ENCODE data around the gene SNX33.
"Not testable (repeated sequence)": the region's sequence is repeated elsewhere in the genome, so short reads cannot be mapped to it uniquely, and the experiment has no call there.

Gene SNX33

GRCh38 chr15:75678324-75678690 is 30.6 kb downstream of the SNX33 start:
- H3K36me3 ChIP-seq (ENCODE audit: control insufficient read depth, insufficient read depth, low read length); H3K9ac ChIP-seq (ENCODE audit: low read depth, low read length); H3K4me3 ChIP-seq (ENCODE audit: low read depth, low read length); H3K27ac ChIP-seq (ENCODE audit: low read depth, low read length); H3K27me3 ChIP-seq (ENCODE audit: control insufficient read depth, insufficient read depth, low read length); H3K9me3 ChIP-seq (ENCODE audit: control insufficient read depth, insufficient read depth, low read length); H3K4me1 ChIP-seq (ENCODE audit: control insufficient read depth, insufficient read depth, low read length): not testable (repeated sequence)

GRCh38 chr15:75680007-75680789 is 32.5 kb downstream of the SNX33 start:
- no peak overlapping the region for H3K4me3 ChIP-seq (ENCODE audit: low read depth, low read length)
- peaks cover 3% of the 10 kb centered on the region; the same call in 1 of the 2 replicates for H3K4me1 ChIP-seq (ENCODE audit: control insufficient read depth, insufficient read depth, low read length)
- H3K9ac ChIP-seq (ENCODE audit: low read depth, low read length): no peak overlapping the region
- no peaks in the 10 kb centered on the region for H3K9me3 ChIP-seq (ENCODE audit: control insufficient read depth, insufficient read depth, low read length)
- H3K27me3 ChIP-seq (ENCODE audit: control insufficient read depth, insufficient read depth, low read length): no peaks in the 10 kb centered on the region
- no peaks in the 10 kb centered on the region for H3K36me3 ChIP-seq (ENCODE audit: control insufficient read depth, insufficient read depth, low read length)
- H3K27ac ChIP-seq (ENCODE audit: low read depth, low read length): no peak overlapping the region

- Histone ChIP-seq H3K4me1 (ENCODE audit: control insufficient read depth, insufficient read depth, low read length) (peaks cover 3% of the 10 kb centered on the region; the same call in 1 of the 2 replicates), H3K27ac (ENCODE audit: low read depth, low read length) (no peak overlapping the region), H3K9me3 (ENCODE audit: control insufficient read depth, insufficient read depth, low read length) (no peaks in the 10 kb centered on the region), H3K9ac (ENCODE audit: low read depth, low read length) (no peak overlapping the region), H3K36me3 (ENCODE audit: control insufficient read depth, insufficient read depth, low read length) (no peaks in the 10 kb centered on the region), H3K4me3 (ENCODE audit: low read depth, low read length) (no peak overlapping the region), H3K27me3 (ENCODE audit: control insufficient read depth, insufficient read depth, low read length) (no peaks in the 10 kb centered on the region)
These were observed 34.7 kb downstream of the SNX33 start for GRCh38 chr15:75682181-75683135.

- not testable (repeated sequence) for H3K27ac ChIP-seq (ENCODE audit: low read depth, low read length); H3K4me3 ChIP-seq (ENCODE audit: low read depth, low read length); H3K27me3 ChIP-seq (ENCODE audit: control insufficient read depth, insufficient read depth, low read length); H3K4me1 ChIP-seq (ENCODE audit: control insufficient read depth, insufficient read depth, low read length); H3K9ac ChIP-seq (ENCODE audit: low read depth, low read length); H3K9me3 ChIP-seq (ENCODE audit: control insufficient read depth, insufficient read depth, low read length); H3K36me3 ChIP-seq (ENCODE audit: control insufficient read depth, insufficient read depth, low read length)
These were observed 36.1 kb downstream of the SNX33 start for GRCh38 chr15:75683646-75684312.

- Histone ChIP-seq H3K4me1 (ENCODE audit: control insufficient read depth, insufficient read depth, low read length) (peaks cover 3% of the 10 kb centered on the region; the same call in 1 of the 2 replicates), H3K9ac (ENCODE audit: low read depth, low read length) (no peak overlapping the region), H3K9me3 (ENCODE audit: control insufficient read depth, insufficient read depth, low read length) (no peaks in the 10 kb centered on the region), H3K4me3 (ENCODE audit: low read depth, low read length) (no peak overlapping the region), H3K27ac (ENCODE audit: low read depth, low read length) (no peak overlapping the region), H3K36me3 (ENCODE audit: control insufficient read depth, insufficient read depth, low read length) (no peaks in the 10 kb centered on the region), H3K27me3 (ENCODE audit: control insufficient read depth, insufficient read depth, low read length) (no peaks in the 10 kb centered on the region)
These were observed 36.9 kb downstream of the SNX33 start for GRCh38 chr15:75684648-75685047.

- Histone ChIP-seq H3K9ac (ENCODE audit: low read depth, low read length) (no peak overlapping the region), H3K27me3 (ENCODE audit: control insufficient read depth, insufficient read depth, low read length) (no peaks in the 10 kb centered on the region), H3K27ac (ENCODE audit: low read depth, low read length) (no peak overlapping the region), H3K9me3 (ENCODE audit: control insufficient read depth, insufficient read depth, low read length) (no peaks in the 10 kb centered on the region), H3K36me3 (ENCODE audit: control insufficient read depth, insufficient read depth, low read length) (no peaks in the 10 kb centered on the region), H3K4me3 (ENCODE audit: low read depth, low read length) (no peak overlapping the region), H3K4me1 (ENCODE audit: control insufficient read depth, insufficient read depth, low read length) (peaks cover 3% of the 10 kb centered on the region; the same call in 1 of the 2 replicates)
These were observed 37.5 kb downstream of the SNX33 start for GRCh38 chr15:75685195-75685594.

GRCh38 chr15:75686212-75686642 is 38.5 kb downstream of the SNX33 start:
- not testable (repeated sequence) for H3K4me1 ChIP-seq (ENCODE audit: control insufficient read depth, insufficient read depth, low read length); H3K36me3 ChIP-seq (ENCODE audit: control insufficient read depth, insufficient read depth, low read length); H3K4me3 ChIP-seq (ENCODE audit: low read depth, low read length); H3K27me3 ChIP-seq (ENCODE audit: control insufficient read depth, insufficient read depth, low read length); H3K9ac ChIP-seq (ENCODE audit: low read depth, low read length); H3K9me3 ChIP-seq (ENCODE audit: control insufficient read depth, insufficient read depth, low read length); H3K27ac ChIP-seq (ENCODE audit: low read depth, low read length)

GRCh38 chr15:75687486-75688277 is 40.0 kb downstream of the SNX33 start:
- H3K36me3 ChIP-seq (ENCODE audit: control insufficient read depth, insufficient read depth, low read length): no peaks in the 10 kb centered on the region
- H3K9ac ChIP-seq (ENCODE audit: low read depth, low read length): no peak overlapping the region
- H3K4me3 ChIP-seq (ENCODE audit: low read depth, low read length): no peak overlapping the region
- H3K9me3 ChIP-seq (ENCODE audit: control insufficient read depth, insufficient read depth, low read length): no peaks in the 10 kb centered on the region
- H3K27ac ChIP-seq (ENCODE audit: low read depth, low read length): no peak overlapping the region
- no peaks in the 10 kb centered on the region for H3K27me3 ChIP-seq (ENCODE audit: control insufficient read depth, insufficient read depth, low read length)
- H3K4me1 ChIP-seq (ENCODE audit: control insufficient read depth, insufficient read depth, low read length): peaks cover 3% of the 10 kb centered on the region; the same call in 1 of the 2 replicates

GRCh38 chr15:75688278-75688557 is 40.5 kb downstream of the SNX33 start:
- no peaks in the 10 kb centered on the region for H3K9me3 ChIP-seq (ENCODE audit: control insufficient read depth, insufficient read depth, low read length)
- H3K9ac ChIP-seq (ENCODE audit: low read depth, low read length): no peak overlapping the region
- H3K27ac ChIP-seq (ENCODE audit: low read depth, low read length): no peak overlapping the region
- H3K4me1 ChIP-seq (ENCODE audit: control insufficient read depth, insufficient read depth, low read length): peaks cover 3% of the 10 kb centered on the region; the same call in 1 of the 2 replicates
- no peaks in the 10 kb centered on the region for H3K27me3 ChIP-seq (ENCODE audit: control insufficient read depth, insufficient read depth, low read length)
- no peak overlapping the region for H3K4me3 ChIP-seq (ENCODE audit: low read depth, low read length)
- H3K36me3 ChIP-seq (ENCODE audit: control insufficient read depth, insufficient read depth, low read length): no peaks in the 10 kb centered on the region

GRCh38 chr15:75688831-75689230 is 41.1 kb downstream of the SNX33 start:
- Histone ChIP-seq H3K4me3 (ENCODE audit: low read depth, low read length) (no peak overlapping the region), H3K9ac (ENCODE audit: low read depth, low read length) (no peak overlapping the region), H3K9me3 (ENCODE audit: control insufficient read depth, insufficient read depth, low read length) (no peaks in the 10 kb centered on the region), H3K27me3 (ENCODE audit: control insufficient read depth, insufficient read depth, low read length) (no peaks in the 10 kb centered on the region), H3K27ac (ENCODE audit: low read depth, low read length) (no peak overlapping the region), H3K4me1 (ENCODE audit: control insufficient read depth, insufficient read depth, low read length) (peaks cover 4% of the 10 kb centered on the region), H3K36me3 (ENCODE audit: control insufficient read depth, insufficient read depth, low read length) (no peaks in the 10 kb centered on the region)

Measured in HUES48 (cell line).